BLaER1 treated with 17β-estradiol and CSF1 and Interleukin-3, amounts not matched to agents 10 nM and 100 nM (cell line): ENCODE measurements around the gene ZBED5.

Experiments used
- H3K27ac ChIP-seq, 11 experiments: shearing (Covaris generic); formaldehyde crosslinking; 2 replicates each; pipeline ENCODE4 v1.8.1; 2022
- H3K27me3 ChIP-seq, 11 experiments: shearing (Covaris generic); formaldehyde crosslinking; 2 replicates each; pipeline ENCODE4 v1.8.1; 2022
- H3K36me3 ChIP-seq, 11 experiments: shearing (Covaris generic); formaldehyde crosslinking; 2 replicates each; pipeline ENCODE4 v1.8.1; 2022
- H3K4me1 ChIP-seq, 10 experiments: shearing (Covaris generic); formaldehyde crosslinking; 2 replicates each; pipeline ENCODE4 v1.8.1; 2022
- H3K4me2 ChIP-seq, 11 experiments: shearing (Covaris generic); formaldehyde crosslinking; 2 replicates each; pipeline ENCODE4 v1.8.1; 2022
- H3K4me3 ChIP-seq, 10 experiments: shearing (Covaris generic); formaldehyde crosslinking; 2 replicates each; pipeline ENCODE4 v1.8.1; 2022
- H3K9ac ChIP-seq, 11 experiments: shearing (Covaris generic); formaldehyde crosslinking; 2 replicates each; pipeline ENCODE4 v1.8.1; 2022
- H3K9me3 ChIP-seq, 11 experiments: shearing (Covaris generic); formaldehyde crosslinking; replicated peaks in 1 of 11; 2 replicates each; pipeline ENCODE4 v1.8.1; 2022
- H4K20me1 ChIP-seq, 11 experiments: shearing (Covaris generic); formaldehyde crosslinking; 2 replicates each; pipeline ENCODE4 v1.8.1; 2022
- Cebpa-rat ChIP-seq, 11 experiments: shearing (Covaris generic); IDR thresholded peaks; 2 replicates each; pipeline ENCODE4 v1.8.1; 2022

The ZBED5 gene

GRCh38 chr11:10808235-10808552, 49.7 kb downstream of the ZBED5 start:
- no peaks in the 10 kb centered on the region for H3K9me3 ChIP-seq
- H3K4me2 ChIP-seq, result peak overlapping the region in 10 of 11 experiments; percentile 81 to 92 (median 90); a peak in 17 of 22 replicates
- peaks cover 32 to 51% (median 48%) of the 10 kb centered on the region in 11 experiments; a peak in 21 of 22 replicates for H4K20me1 ChIP-seq
- H3K9ac ChIP-seq, result peak overlapping the region; percentile 98 to 100 (median 100)
- peaks cover 29 to 46% (median 40%) of the 10 kb centered on the region in 10 experiments for H3K4me1 ChIP-seq
- peak overlapping the region; percentile 86 to 100 (median 98) for H3K4me3 ChIP-seq
- peaks cover 39 to 47% (median 46%) of the 10 kb centered on the region in 11 experiments for H3K36me3 ChIP-seq
- H3K27me3 ChIP-seq, result no peaks in the 10 kb centered on the region
- no peak for TF ChIP-seq Cebpa-rat (IDR thresholded peaks at IDR 0.05)
- H3K27ac ChIP-seq, result peak overlapping the region; percentile 96 to 100 (median 100)

- Histone ChIP-seq H3K4me2 (peak overlapping the region; percentile 81 to 94 (median 90)), H4K20me1 (peaks cover 37 to 57% (median 53%) of the 10 kb centered on the region in 11 experiments), H3K27me3 (no peaks in the 10 kb centered on the region), H3K9ac (peak overlapping the region; percentile 98 to 100 (median 100)), H3K9me3 (no peaks in the 10 kb centered on the region), H3K27ac (peak overlapping the region; percentile 96 to 100 (median 100)), H3K36me3 (peaks cover 44 to 52% (median 51%) of the 10 kb centered on the region in 11 experiments), H3K4me3 (peak overlapping the region; percentile 86 to 100 (median 98)), H3K4me1 (peaks cover 29 to 51% (median 41%) of the 10 kb centered on the region in 10 experiments)
- TF ChIP-seq Cebpa-rat (IDR thresholded peaks at IDR 0.05), result no peak
Observed at GRCh38 chr11:10807493-10808234, 50.2 kb downstream of the ZBED5 start.

- Histone ChIP-seq H3K4me2 (peak overlapping the region; percentile 81 to 94 (median 90)), H4K20me1 (peaks cover 52 to 71% (median 68%) of the 10 kb centered on the region in 11 experiments), H3K9ac (peak overlapping the region in 8 of 11 experiments; percentile 34 to 100 (median 99); a peak in 10 of 22 replicates), H3K27me3 (no peaks in the 10 kb centered on the region), H3K9me3 (no peaks in the 10 kb centered on the region), H3K36me3 (peaks cover 59 to 67% (median 66%) of the 10 kb centered on the region in 11 experiments), H3K27ac (peak overlapping the region in 1 of 11 experiments; percentile 100; a peak in 1 of 22 replicates), H3K4me1 (peaks cover 29 to 65% (median 43%) of the 10 kb centered on the region in 10 experiments), H3K4me3 (peak overlapping the region; percentile 86 to 100 (median 98); a peak in 19 of 20 replicates)
- no peak for TF ChIP-seq Cebpa-rat (IDR thresholded peaks at IDR 0.05)
Observed at GRCh38 chr11:10806206-10806605, 51.6 kb downstream of the ZBED5 start.

- H3K9ac ChIP-seq, result peak overlapping the region in 3 of 11 experiments; percentile 34 to 98 (median 45); a peak in 4 of 22 replicates
- peak overlapping the region; percentile 86 to 100 (median 98); a peak in 14 of 20 replicates for H3K4me3 ChIP-seq
- peaks cover 29 to 65% (median 43%) of the 10 kb centered on the region in 10 experiments for H3K4me1 ChIP-seq
- H4K20me1 ChIP-seq, result peaks cover 55 to 76% (median 72%) of the 10 kb centered on the region in 11 experiments
- H3K36me3 ChIP-seq, result peaks cover 64 to 72% (median 70%) of the 10 kb centered on the region in 11 experiments
- peak overlapping the region; percentile 81 to 94 (median 90) for H3K4me2 ChIP-seq
- H3K27ac ChIP-seq, result no peak overlapping the region; a peak in 1 of 22 replicates
- TF ChIP-seq Cebpa-rat (IDR thresholded peaks at IDR 0.05), result peak in 2 of 11 experiments; percentile 25 to 65; a peak in 2 of 22 replicates
- no peaks in the 10 kb centered on the region for H3K9me3 ChIP-seq
- no peaks in the 10 kb centered on the region for H3K27me3 ChIP-seq
Observed at GRCh38 chr11:10805741-10806140, 52.1 kb downstream of the ZBED5 start.

GRCh38 chr11:10803676-10804075, 54.2 kb downstream of the ZBED5 start:
- peaks cover 75 to 97% (median 93%) of the 10 kb centered on the region in 11 experiments for H4K20me1 ChIP-seq
- peaks cover 18 to 75% (median 36%) of the 10 kb centered on the region in 10 experiments for H3K4me1 ChIP-seq
- H3K4me2 ChIP-seq, result peak overlapping the region in 5 of 11 experiments; percentile 0 to 94 (median 90); a peak in 7 of 22 replicates
- H3K27me3 ChIP-seq, result no peaks in the 10 kb centered on the region
- H3K4me3 ChIP-seq, result no peak overlapping the region; a peak in 1 of 20 replicates
- H3K36me3 ChIP-seq, result peaks cover 84 to 92% (median 91%) of the 10 kb centered on the region in 11 experiments
- no peak overlapping the region for H3K27ac ChIP-seq
- H3K9me3 ChIP-seq, result no peaks in the 10 kb centered on the region
- no peak overlapping the region for H3K9ac ChIP-seq
- no peak for TF ChIP-seq Cebpa-rat (IDR thresholded peaks at IDR 0.05)
